Activated CD4-positive, alpha-beta T cell treated with anti-CD3 and anti-CD28 coated beads, Interleukin-2, amount 50 U/mL, for 48 hours (primary cell): ENCODE measurements around the gene GGCX.
A peak's percentile ranks its signal among the peaks of the same experiment; 100 is the strongest.
"Not testable (repeated sequence)": the region's sequence is repeated elsewhere in the genome, so short reads cannot be mapped to it uniquely, and the experiment has no call there.

Experiments used
- DNase-seq, 2 experiments: peaks; one replicate each; pipeline ENCODE4 v3.0.0-alpha.2; 2020

The GGCX gene

GRCh38 chr2:85564144-85564563 is 2.9 kb upstream of the GGCX start:
- no peak for DNase-seq

- DNase-seq, result peak; percentile 32 to 45
These were observed 447 bp downstream of the GGCX start for GRCh38 chr2:85560812-85561279.

DNA sequence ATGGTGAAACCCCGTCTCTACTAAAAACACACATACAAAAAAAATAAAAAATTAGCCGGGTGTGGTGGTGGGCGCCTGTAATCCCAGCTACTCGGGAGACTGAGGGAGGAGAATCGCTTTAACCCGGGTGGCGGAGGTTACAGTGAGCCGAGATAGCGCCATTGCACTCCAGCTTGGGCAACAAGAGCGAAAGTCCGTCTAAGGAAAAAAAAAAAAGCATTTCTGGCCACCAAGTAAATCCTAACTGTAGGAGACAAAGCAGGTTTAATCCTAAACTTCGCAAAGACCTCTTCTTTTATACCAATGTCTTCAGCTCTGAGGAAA is 928 bp downstream of the GGCX start:
- DNase-seq, result not testable (repeated sequence)

GRCh38 chr2:85558160-85558559 is 3.1 kb downstream of the GGCX start:
- DNase-seq, result no peak

- DNase-seq, result no peak
These were observed 4.2 kb downstream of the GGCX start for GRCh38 chr2:85557130-85557529.

GRCh38 chr2:85554980-85555612 is 6.2 kb downstream of the GGCX start:
- DNase-seq, result no peak

DNA sequence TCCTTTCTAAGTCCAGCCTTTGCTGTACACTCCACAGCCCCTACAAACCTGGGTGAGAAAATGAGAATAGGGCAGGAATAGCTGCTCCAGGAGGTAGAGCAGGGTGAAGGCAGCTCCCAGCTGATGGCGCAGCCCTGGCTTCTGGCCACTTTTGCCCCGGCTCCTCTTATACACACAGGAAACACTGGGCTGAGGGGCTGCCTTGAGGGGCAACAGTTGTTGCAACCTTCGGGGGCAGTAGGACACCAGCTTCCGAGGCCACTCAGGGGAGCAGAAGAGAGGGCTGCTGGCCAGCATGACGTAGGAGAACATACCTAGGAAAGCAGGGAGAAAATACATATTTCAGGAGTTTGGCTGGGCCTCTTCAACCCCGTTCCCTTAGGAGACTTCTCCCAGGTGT is 8.1 kb downstream of the GGCX start:
- no peak for DNase-seq

GRCh38 chr2:85551698-85552678 is 9.3 kb downstream of the GGCX start:
- DNase-seq, result peak; percentile 86 to 91

GRCh38 chr2:85550486-85550885 is 10.8 kb downstream of the GGCX start:
- DNase-seq, result no peak

DNA sequence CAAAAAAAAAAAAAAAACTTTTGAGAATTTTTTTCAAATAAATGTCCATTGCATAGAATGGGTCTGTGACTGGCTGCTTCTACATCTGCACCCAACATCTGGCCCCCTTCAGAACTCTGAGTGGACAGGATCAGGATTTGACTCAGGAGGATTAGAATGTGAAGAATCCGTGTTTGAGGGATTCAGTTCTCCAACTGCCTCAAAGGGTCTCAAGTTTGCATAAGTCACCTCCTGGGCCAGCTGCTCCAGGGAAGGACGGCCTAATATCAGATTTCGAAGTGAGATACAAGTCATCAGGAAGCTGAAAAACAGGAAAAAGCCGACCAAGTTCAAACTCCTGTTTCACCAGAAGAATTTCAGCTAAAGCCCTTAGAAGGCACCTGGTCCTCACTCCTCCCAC is 11.5 kb downstream of the GGCX start:
- no peak for DNase-seq

GRCh38 chr2:85549095-85549494 is 12.2 kb downstream of the GGCX start:
- no peak for DNase-seq

DNA sequence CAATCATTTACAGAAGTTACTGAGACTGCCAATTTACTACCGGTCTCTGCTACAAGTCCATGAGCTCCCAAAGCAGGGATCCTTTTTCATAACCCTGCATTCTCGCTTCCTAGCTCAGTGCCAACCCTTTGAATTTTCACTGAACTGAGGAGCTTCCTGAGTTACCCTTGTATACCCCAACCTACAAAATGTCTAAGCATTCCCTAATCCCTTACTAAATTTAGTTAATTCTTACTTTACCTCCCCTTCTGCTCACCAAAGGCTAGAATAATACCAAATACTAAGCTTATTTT is 12.7 kb downstream of the GGCX start:
- DNase-seq, result no peak

DNA sequence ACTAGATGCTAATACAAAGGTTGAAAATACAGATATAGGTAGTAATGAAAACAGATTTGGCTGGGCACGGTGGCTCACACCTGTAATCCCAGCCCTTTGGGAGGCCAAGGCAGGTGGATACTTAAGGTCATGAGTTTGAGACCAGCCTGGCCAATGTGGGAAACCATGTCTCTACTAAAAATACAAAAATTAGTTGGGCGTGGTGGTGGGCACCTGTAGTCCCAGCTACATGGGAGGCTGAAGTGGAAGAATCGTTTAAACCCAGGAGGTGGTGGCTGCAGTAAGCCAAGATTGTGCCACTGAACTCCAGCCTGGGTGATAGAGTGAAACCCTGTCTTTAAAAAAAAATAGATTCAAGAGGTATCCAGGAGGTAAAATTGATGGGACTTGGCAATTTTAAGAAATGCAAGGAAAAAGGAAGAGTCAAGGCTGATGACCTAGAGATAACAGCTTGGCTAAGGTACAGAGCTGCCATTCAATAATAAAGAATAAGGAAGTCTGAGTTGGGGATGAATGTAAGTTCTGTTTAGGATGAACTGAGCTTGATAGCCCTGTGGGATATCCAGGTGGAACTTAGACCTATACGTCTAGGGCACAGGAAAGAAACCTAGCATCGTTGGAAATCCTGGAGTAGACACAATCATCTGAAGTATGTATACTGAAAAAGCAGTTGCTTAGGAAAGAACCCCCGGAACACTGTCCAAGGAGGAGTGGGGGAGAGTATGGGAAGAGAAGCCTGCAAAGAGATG is 13.3 kb downstream of the GGCX start:
- no peak for DNase-seq

DNA sequence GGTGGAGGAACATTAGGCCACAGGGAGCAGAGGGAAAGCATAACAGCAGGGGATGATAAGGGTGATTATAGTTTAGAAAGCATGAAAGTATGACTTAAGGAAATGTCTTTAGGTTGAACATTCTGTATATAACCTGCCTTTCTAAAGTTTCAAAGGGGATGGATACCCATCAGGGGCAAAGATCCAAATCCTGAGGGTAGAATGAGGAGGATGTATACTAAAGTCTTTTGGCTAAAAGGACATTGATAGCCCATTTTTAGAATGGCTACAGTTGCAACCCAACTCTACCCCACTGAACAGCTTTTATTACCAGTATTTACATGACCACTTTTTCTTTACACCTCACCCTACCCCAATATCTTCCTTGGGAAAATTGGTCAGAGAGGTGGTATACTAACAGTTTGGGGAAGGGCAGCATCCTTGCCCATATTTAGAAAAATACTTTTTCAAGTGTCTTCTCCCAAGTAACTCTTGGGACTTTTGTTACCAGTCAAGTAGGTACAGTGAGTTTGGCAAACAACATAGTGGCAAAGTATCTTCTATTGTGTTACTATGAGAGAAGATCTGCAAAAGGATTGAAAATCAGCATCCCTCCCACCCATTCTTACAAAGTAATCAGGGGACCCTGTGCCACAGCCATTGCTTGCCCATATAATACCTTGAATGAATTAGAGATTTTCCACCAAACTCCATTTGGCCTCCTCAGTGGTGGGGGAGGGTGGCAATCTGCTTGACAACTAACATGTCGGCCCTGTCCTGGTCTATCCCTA is 14.0 kb downstream of the GGCX start:
- DNase-seq, result peak in 1 of 2 experiments; percentile 11

GRCh38 chr2:85545780-85546240 is 15.5 kb downstream of the GGCX start:
- DNase-seq, result no peak

GRCh38 chr2:85544915-85545779 is 16.1 kb downstream of the GGCX start:
- not testable (repeated sequence) for DNase-seq

DNA sequence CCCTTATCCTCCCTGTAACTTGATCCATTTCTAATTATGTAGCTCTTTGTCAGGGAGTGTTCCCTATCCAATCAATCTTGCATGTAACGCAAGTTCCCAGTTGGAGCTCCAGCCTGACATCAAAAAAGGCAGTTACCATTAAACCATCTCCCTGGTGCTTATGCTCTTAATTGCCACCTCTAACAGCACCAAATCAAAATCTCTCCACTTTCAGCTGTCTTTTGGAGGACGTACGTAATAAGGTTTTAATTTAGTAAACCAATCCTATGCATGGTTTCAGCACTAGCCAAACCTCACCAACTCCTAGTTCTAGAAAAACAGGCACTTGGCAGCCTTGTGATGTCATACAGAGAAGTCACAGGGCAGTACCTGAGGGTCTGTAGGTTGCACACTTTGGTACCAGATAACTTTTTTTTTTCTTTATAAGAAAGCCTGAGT is 17.0 kb downstream of the GGCX start:
- DNase-seq, result not testable (repeated sequence)

GRCh38 chr2:85542777-85543176 is 18.5 kb downstream of the GGCX start:
- no peak for DNase-seq

DNA sequence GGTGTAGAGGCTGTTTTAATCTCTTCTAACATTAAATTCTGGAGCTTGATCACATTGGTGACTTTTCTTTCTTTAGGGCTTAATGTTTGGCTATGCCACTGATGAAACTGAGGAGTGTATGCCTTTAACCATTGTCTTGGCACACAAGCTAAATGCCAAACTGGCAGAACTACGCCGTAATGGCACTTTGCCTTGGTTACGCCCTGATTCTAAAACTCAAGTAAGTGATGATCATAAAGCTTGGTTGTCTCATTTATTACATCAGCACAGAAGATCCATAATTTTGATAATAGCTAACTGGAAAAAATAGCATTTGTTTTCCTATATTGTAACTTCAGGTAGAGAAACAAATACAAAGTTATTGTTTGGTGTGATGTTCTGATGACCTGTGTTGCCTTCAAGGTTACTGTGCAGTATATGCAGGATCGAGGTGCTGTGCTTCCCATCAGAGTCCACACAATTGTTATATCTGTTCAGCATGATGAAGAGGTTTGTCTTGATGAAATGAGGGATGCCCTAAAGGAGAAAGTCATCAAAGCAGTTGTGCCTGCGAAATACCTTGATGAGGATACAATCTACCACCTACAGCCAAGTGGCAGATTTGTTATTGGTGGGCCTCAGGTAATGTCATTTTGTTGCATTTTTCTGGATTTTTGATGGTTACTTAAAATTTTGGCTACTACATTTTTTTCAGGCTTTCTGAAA is 19.4 kb downstream of the GGCX start:
- DNase-seq, result no peak

GRCh38 chr2:85541262-85541661 is 20.0 kb downstream of the GGCX start:
- no peak for DNase-seq

DNA sequence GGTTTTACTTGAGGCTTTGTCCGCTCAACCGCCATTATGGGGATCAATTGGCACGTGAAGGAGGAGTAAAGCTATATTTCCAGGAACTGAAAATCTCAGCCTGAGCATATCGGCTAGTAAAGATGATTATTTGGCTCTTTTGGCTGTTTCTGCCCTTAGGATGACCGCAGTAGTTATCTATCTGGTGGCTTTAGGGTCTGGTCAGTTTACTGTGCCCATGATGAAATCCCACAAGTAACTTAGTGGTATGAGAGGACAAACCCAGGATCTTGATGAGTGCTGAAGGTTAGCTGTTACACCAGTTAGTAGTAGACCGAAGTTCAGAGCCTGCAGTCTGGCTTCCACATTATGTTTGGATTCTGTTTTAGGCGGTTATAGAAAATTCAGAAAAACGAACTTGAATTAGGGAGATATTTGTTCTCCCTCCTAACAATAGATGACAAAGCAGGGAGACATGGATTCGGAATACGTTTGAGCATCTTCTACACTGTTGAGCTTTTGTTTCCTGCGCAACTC is 21.1 kb downstream of the GGCX start:
- DNase-seq, result no peak
